ENCODE results near the gene GOLGA5.

GOLGA5 gene

GRCh38 chr14:92797935-92798653 is 4.0 kb downstream of the GOLGA5 start:
- Histone ChIP-seq H3K4me2 (no peak overlapping the region), H3K4me3 (IDR thresholded peaks at IDR 0.05; ENCODE audit: insufficient read depth, low read depth, low read length) (no peak overlapping the region), H3K4me1 (ENCODE audit: low read depth, poor library complexity, severe bottlenecking) (peaks cover 22% of the 10 kb centered on the region), H2AFZ (ENCODE audit: low read depth) (no peak overlapping the region), H4K20me1 (ENCODE audit: insufficient read depth) (no peaks in the 10 kb centered on the region), H3K79me2 (ENCODE audit: insufficient read depth, low read depth) (peaks cover 24% of the 10 kb centered on the region), H3K9ac (no peak overlapping the region), H3K27me3 (ENCODE audit: insufficient read depth, low read depth) (no peaks in the 10 kb centered on the region), H3K36me3 (ENCODE audit: insufficient read depth) (no peaks in the 10 kb centered on the region), H3K27ac (no peak overlapping the region)
- TF ChIP-seq CTCF (conservative IDR thresholded peaks at IDR 0.05; ENCODE audit: low read depth, low read length): no peak

- Histone ChIP-seq H3K27ac (no peak overlapping the region), H3K9ac (no peak overlapping the region), H3K27me3 (ENCODE audit: insufficient read depth, low read depth) (no peaks in the 10 kb centered on the region), H3K4me3 (IDR thresholded peaks at IDR 0.05; ENCODE audit: insufficient read depth, low read depth, low read length) (no peak overlapping the region), H3K4me1 (ENCODE audit: low read depth, poor library complexity, severe bottlenecking) (peaks cover 16% of the 10 kb centered on the region), H3K79me2 (ENCODE audit: insufficient read depth, low read depth) (peaks cover 24% of the 10 kb centered on the region), H3K4me2 (no peak overlapping the region), H4K20me1 (ENCODE audit: insufficient read depth) (no peaks in the 10 kb centered on the region), H3K36me3 (ENCODE audit: insufficient read depth) (no peaks in the 10 kb centered on the region), H2AFZ (ENCODE audit: low read depth) (no peak overlapping the region)
- TF ChIP-seq CTCF (conservative IDR thresholded peaks at IDR 0.05; ENCODE audit: low read depth, low read length): no peak
Measured at GRCh38 chr14:92798811-92799210, 4.7 kb downstream of the GOLGA5 start.

- no peak for TF ChIP-seq CTCF (conservative IDR thresholded peaks at IDR 0.05; ENCODE audit: low read depth, low read length)
- no peaks in the 10 kb centered on the region for H3K27me3 ChIP-seq (ENCODE audit: insufficient read depth, low read depth)
- no peaks in the 10 kb centered on the region for H4K20me1 ChIP-seq (ENCODE audit: insufficient read depth)
- H3K9ac ChIP-seq: no peak overlapping the region
- H3K4me1 ChIP-seq (ENCODE audit: low read depth, poor library complexity, severe bottlenecking): peaks cover 14% of the 10 kb centered on the region
- H3K36me3 ChIP-seq (ENCODE audit: insufficient read depth): no peaks in the 10 kb centered on the region
- H3K4me2 ChIP-seq: no peak overlapping the region
- H3K4me3 ChIP-seq (IDR thresholded peaks at IDR 0.05; ENCODE audit: insufficient read depth, low read depth, low read length): no peak overlapping the region
- H3K79me2 ChIP-seq (ENCODE audit: insufficient read depth, low read depth): peaks cover 17% of the 10 kb centered on the region
- no peak overlapping the region for H3K27ac ChIP-seq
- H2AFZ ChIP-seq (ENCODE audit: low read depth): no peak overlapping the region
Measured at GRCh38 chr14:92800012-92800411, 5.9 kb downstream of the GOLGA5 start.

- Histone ChIP-seq H3K79me2 (ENCODE audit: insufficient read depth, low read depth) (peaks cover 12% of the 10 kb centered on the region; the same call in 1 of the 2 replicates), H2AFZ (ENCODE audit: low read depth) (no peak overlapping the region), H3K27me3 (ENCODE audit: insufficient read depth, low read depth) (no peaks in the 10 kb centered on the region), H4K20me1 (ENCODE audit: insufficient read depth) (no peaks in the 10 kb centered on the region), H3K27ac (no peak overlapping the region), H3K4me1 (ENCODE audit: low read depth, poor library complexity, severe bottlenecking) (peaks cover 9% of the 10 kb centered on the region), H3K36me3 (ENCODE audit: insufficient read depth) (no peaks in the 10 kb centered on the region), H3K9ac (no peak overlapping the region), H3K4me2 (no peak overlapping the region), H3K4me3 (IDR thresholded peaks at IDR 0.05; ENCODE audit: insufficient read depth, low read depth, low read length) (no peak overlapping the region)
- TF ChIP-seq CTCF (conservative IDR thresholded peaks at IDR 0.05; ENCODE audit: low read depth, low read length): no peak
Measured at GRCh38 chr14:92800525-92800924, 6.4 kb downstream of the GOLGA5 start.
